CD4-positive, alpha-beta T cell treated with Interleukin-17A for 1 hour (primary cell): ENCODE results near the gene SMCO3.

Source experiments
- DNase-seq: peaks from one replicate; pipeline ENCODE4 v3.0.0-alpha.2; 2020

The SMCO3 gene

DNA sequence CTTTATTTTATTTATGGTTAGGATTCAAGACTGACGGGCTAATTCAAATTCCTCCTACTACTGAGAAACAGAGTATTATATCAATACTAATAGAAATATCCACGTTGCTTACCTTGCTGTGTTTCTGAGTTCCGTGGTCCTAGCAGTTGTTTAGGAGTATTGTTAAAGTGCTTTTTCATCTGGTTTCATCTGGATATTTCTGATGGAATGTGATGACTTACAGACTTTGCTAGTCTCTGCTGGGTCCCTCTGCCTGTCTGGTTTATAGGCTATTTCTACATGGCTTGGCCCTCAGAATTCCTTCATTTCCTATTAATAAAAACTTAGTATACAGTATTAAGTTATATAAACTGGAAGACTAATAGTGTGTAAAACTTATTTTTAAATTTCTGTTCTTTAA is at the start of gene SMCO3:
SMCO3 (minus strand) TSS at position 169 of the 400 bp plus-strand sequence. CDS start 7,502 bp downstream, outside the sequence.
- DNase-seq: no peak

DNA sequence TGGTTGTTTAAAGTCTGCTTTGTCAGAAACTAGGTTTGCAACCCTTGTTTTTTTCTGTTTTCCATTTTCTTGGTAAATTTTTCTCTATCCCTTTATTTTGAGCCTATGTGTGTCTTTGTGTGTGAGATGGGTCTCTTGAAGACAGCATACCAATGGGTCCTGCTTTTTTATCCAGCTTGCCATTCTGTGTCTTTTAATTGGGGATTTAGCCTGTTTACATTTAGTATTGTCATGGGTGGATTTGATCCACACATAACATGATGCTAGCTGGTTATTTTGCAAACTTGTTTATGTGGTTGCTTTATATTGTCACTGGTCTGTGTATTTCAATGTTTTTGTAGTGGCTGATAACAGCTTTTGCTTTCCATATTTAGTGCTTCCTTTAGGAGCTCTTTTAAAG is 46.5 kb upstream of the SMCO3 start:
- no peak for DNase-seq

DNA sequence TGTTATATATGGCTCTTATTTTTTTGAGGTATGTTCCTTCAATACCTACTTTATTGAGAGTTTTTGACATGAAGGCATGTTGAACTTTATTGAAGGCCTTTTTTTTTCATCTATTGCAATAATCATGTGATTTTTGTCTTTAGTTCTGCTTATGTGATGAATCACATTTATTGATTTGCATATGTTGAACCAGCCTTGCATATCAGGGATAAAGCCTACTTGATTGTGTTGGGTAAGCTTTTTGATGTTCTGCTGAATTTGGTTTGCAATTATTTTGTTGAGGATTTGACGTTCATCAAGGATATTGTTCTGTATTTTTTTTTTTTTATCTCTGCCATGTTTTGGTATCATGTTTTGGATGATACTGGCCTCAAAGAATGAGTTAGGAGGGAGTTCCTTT is 44.5 kb upstream of the SMCO3 start:
- DNase-seq: no peak

DNA sequence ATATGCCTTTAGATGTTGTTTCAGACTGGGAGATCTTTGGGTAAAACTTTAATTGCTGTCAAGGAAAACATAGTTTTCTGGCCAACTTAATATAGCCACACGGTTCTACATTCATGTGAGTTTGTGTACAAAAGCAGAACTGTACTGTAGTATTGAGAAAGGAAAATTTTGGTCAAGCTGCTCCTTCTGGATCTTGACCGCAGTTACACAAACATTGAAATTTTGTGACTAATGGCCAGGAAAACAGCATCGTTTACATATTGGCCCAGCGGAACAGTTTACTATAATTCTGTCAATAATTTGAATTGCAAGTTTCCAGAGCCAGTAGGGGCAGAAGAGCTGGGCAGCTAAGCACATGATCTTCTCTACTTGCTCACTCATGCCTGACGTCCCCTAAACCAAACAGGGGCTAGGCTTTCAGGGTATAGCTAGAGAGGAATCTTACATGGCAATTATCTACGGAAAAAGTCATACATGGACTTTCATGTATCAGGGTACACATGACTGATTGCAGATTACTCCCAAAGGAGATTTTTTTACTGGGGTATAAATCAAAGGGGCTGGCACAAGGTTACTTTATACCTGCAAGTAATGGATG is 40.7 kb upstream of the SMCO3 start:
- no peak for DNase-seq

DNA sequence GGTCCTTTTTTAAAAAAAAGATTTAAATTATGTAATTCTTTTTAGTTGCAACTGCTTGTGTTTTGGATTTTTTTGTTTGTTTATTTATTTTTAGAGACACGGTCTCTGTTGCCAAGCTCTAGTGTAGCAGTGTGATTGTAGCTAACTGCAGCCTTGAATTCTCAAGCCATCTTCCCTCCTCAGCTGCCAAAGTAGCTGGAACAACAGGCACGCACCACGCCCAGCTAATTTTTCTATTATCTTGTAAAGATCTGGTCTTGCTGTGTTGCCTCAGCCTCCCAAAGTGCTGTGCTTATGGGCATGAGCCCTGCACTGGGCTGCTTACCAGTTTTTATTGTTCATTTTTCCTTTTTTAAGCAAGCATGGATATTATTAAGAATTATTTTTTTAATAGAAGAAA is 40.0 kb upstream of the SMCO3 start:
- DNase-seq: no peak

DNA sequence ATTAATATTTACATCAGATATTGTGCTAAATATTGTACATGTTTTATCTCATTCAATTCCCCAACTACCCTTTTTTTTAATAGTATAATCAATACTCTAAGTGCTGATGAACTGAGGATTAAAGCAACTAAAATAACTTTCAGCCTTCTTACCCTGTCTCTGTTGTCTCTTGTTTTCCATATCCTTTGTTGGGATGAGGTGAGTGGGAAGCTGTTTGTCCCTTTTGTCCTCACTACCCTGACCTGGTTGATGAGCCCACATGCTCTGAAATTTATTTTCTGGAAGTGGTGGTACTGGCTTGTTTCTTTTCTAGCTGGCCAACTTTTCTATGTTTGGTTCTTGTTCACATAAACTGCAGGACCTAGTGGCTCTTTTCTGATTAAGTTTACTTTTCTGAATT is 38.9 kb upstream of the SMCO3 start:
- no peak for DNase-seq

DNA sequence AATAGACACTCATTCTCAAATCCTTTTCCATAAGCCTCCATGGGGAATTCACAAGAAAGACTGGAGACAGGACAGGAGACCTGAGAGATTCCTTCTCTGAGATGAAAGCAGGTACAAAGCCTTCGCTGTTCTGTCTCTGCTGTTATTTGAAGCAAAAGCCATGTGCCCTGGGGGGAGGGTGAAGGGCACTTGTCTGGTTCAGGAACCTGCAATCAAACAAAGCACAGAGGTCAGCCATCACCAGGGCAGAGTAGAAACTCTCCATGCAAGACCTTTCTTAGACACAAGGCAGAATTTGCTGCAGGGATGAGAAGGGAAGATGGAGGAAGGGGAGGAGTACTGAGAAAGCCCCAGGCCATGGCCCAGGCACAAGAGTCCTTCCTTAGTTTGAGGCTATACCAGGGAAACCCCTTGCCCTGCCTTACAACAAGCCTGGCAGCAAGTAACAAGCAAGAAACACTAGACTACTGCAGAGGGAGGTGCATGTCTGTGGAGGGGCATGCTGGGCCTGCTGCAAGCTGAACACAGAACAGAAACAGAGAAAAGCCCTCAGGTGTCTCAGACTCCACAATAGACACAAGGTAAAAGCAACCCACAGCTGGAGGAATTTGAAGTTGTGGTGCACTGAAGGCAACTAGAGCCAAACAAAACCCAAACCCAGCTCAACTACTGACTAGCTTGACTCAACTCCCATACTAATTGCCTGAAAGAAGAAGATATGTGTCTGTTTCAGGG is 37.1 kb upstream of the SMCO3 start:
- DNase-seq: no peak

DNA sequence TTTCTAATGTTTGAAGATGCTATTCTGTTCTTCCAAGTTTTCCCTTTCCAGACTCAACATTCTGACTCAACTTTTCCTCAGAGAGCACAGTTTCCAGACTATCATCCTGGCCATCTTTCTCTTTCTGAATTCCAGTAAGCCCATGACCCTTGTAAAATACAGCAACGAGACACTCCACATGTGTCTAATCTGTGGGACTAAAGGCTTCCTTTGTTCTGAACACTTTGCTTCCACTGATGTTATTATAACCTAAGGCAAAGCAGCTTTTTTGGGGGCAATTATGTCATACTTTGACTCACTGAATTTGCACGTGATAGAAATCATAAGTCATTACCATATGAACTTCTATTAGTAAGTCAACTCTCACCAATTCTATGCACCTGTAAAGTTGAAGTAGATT is 35.7 kb upstream of the SMCO3 start:
- no peak for DNase-seq

DNA sequence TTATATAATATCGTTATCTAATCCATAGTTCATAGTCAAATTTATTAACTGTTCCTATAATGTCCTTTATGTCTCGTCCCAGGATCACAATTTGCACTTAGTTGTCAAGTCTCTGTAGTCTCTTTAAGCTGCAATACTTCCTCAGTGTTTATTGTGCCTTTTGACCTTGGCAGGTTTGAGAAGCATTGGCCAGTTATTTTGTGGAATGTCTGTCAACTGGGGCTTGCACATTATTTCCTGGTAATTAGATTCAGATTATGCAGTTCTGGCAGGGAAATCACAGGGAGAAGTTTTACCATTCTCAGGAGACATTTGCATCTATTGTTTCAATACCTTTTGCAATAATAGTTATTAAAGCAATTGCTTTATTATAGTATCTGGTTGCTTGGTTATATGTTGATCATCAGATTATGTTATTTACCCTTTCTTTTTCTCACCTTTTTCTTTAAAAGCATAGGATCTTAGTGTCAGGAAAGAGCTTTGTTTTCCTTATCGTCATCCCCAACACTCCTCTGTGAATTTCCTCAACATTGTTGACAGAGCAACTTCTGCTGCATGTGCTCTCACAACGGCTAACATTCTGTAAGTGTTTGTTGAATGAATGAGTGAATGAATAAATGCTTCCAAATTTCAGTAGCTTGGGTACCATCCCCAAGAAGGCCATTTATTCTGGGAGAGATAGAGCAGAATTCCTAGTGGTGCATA is 33.0 kb upstream of the SMCO3 start:
- no peak for DNase-seq

DNA sequence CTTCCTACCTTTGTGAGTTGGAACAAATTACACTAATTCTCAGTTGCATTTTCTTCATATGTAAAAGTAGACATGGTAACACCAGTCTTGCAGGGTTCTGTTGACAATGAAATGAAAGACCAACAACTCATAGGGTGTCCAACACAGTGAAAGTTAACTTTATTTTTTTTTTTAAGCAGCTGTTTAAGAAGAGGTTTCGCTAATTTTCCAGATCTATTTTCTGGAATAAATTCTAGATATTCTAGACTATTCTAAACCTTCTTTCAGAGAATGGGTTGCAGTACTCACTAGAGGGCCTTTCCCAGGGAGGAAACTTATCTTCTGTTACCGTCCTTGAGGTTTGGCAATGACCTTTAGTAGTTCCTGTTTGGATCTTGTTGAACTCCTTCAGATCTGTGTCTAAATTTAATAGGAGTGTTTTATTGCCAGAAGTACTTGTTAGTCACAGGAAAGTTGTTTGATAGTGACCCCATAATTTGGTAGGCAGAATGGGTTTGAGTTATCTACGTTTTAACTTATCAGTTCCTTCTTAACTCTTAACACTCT is 32.1 kb upstream of the SMCO3 start:
- no peak for DNase-seq

DNA sequence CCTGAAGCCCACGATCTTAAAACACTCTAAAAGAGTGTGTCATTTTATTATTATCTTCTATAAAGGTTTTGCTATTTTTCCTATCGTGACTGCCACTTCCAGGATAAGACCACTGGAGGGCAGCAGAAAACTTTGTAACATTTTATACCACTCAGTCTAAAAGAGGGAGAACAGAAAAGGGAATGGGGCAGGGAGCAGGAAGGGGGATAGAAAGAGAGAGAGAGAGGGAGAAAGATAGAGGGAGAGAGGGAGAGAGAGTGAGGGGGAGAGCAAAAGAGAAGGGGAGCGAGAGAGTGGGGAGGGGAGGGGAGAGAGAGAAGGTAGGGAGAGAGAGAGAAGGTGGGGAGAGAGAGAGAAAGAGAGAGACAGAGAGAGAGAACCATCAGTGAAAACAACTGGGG is 31.4 kb upstream of the SMCO3 start:
- peak; percentile 74 for DNase-seq

DNA sequence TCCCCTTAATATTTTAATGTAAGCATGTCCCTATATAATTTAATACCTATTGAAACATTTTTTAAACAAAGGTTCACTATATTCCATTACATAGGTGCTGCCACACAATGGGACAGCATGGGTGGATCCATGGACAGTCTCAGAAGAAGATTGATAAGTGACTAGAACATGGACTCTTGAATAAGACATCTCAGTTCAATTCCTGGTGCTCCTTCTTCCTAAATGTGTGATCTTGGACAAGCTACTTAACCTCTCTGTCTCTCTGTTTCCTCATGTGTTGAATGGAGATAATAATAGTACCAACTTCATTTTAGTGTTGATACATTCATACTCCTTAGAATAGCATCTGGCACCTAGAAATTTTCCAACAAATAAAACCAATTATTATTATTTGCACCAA is 30.4 kb upstream of the SMCO3 start:
- no peak for DNase-seq

DNA sequence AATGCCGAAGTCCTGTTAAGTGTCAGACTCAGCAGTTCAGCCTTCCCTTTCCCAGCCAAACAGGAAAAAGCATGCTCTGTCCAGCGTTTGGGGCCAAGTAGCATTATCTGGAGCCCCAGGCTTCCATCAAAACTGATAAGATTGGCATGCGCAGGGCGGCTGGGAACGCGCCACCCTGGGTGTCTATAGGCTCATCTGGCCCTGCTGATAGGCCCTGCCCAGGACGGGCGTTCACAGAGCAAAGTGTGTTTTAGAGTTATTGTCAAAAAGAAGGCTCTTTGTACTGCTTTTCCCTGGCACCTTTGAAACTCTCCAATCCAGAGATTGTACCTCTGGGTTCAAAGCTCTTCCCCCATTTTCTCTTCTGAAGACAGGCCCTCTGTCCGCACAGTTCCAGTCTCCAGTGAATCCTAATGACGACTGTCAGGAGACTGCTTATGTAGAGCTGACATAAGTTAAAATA is 29.5 kb upstream of the SMCO3 start, which contains the start of gene ART4:
ART4 (minus strand) TSS at position 102 of the 463 bp plus-strand sequence. CDS start 413 bp downstream, outside the sequence.
- DNase-seq: no peak

DNA sequence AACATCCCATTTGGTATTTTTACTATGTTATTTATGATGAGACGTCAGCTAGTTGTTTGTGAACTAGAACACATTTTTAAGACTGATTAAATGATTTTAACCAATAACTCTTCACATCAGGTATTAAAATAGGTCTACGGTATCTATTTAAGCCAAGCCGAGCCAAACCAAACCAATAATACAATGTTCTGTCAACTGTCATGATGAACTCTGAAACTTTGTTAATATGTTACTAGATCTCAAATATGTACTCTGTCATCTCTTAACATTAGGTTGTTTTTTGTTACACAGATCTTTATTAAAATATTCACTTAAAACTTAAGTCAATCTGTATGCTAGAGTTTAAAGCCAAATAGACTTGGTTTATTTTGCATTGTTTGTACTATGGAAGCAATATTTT is 28.3 kb upstream of the SMCO3 start:
- DNase-seq: no peak

DNA sequence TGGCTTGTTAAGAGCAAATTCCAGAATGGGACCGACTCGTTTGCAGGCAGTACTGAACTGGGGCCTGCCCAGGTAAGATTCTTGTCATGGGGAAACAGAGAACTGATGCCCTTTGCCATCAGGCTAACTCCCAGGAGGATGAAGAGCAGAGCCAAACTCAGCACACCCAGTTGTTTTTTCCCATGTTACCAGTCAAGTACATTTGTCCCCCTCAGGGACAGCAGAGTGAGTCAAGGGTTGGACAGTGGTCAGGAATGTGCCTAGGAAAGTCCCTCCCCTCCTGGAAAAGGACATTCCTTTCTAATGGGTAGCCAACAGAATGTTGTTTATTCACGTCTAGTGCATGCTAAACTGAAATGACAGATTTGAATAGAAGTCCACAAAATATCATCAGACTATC is 27.8 kb upstream of the SMCO3 start:
- no peak for DNase-seq

DNA sequence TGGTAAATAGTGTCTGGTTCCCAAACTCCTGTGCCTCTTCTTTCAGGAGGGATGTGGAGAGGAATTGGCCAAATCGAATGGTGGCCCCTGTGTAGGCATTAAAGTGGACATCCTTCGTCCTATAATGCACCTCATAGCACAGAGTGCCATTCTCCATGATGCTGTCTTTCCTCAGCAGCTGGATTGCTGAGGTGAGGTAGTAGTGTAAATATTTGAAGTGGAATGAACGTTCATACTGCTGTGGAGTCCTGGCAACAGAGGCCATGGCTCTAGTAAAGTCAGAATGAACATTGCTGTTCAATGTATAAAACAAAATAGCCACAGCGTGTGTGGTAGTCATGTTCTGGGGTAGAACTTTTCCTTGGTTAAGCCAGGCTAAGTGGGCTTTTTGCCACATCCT is 26.6 kb upstream of the SMCO3 start:
- DNase-seq: no peak

DNA sequence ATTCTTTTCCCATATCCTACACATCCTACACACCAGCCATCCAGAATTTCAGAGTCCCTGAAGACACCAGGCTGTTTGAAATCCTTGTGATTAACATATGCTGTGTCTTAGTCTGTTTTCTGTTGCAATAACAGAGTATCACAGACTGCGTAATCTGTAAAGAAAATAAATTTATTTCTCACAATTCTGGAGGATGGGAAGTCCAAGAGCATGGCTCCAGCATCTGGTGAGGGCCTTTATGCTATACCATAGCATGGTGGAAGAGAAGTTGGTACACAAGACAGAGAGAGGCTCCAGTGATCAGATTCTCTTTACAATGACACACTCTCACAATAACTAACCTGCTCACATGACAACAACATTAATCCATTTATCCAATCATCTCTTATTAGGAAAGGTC is 25.3 kb upstream of the SMCO3 start:
- no peak for DNase-seq

DNA sequence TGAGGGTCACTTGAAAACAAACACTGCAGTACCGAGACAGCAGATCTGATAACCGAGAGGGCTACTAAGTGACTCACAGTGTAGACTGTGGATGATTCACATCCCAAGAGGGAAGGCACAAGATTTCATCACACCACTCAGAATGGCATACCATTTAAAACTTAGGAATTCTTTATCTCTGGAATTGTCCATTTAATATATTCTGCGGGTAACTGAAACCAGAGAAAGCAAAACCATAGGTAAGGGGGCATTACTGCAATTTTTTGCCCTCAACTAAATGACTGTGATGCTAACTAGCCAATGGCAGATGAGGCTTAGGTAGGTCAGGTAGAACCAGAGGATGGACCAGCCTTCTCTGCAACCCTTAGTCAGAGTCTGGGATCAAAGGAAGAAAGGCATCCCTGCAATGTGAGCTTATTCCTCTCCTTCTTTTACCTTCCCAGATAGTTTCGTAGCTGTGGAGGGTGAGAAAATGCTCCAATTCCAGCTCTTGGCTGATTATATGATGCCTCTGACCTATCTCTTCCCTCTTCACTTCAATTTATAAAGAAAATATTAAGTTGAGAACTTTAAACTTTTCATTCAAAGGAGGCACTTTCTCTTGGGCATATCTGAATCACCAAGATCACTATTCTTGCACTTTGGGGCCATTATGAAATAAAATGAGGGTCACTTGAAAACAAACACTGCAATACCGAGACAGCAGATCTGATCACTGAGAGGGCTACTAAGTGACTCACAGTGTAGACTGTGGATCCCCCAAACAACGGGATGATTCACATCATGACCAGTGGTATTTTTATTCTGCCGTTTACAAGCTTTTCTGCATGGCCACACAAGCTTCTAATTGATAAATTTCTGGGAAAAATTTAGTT is 22.6 kb upstream of the SMCO3 start:
- DNase-seq: no peak

DNA sequence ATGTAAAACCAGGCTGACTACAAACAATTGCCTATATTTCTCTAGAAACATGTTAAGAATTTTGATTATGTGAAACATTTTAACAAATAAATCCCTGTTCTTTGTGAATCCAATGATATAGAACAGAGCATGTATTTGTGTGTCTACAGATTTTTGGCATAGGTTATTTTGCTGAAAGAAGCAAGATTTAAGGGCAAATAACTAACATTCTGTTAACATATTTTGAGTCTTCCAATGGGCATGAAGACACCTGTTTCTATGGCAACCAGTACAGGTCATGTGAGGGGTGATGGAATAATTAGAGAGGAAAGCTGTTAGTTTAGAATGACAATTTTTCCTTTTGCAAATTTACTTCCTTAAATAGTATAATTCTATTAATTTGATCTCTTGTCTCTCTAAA is 20.5 kb upstream of the SMCO3 start:
- DNase-seq: no peak

DNA sequence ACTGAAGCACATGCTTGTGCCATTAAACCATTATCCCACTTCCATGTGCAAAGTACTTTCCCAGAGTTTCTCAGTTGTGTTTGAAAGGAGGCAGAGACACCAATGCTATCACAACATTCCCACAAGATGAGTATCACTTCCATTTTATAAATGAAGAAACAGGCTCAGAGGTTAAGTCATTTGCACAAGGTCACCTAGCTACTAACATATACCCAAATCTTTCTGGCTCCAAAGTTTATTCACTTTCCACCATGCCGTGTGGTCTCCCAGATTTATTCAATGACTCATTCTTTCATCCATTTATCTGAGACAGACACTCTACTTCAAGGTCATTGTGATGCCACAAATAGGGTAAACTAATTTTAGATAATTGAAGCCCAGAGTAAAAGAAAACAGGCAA is 20.0 kb upstream of the SMCO3 start:
- no peak for DNase-seq

DNA sequence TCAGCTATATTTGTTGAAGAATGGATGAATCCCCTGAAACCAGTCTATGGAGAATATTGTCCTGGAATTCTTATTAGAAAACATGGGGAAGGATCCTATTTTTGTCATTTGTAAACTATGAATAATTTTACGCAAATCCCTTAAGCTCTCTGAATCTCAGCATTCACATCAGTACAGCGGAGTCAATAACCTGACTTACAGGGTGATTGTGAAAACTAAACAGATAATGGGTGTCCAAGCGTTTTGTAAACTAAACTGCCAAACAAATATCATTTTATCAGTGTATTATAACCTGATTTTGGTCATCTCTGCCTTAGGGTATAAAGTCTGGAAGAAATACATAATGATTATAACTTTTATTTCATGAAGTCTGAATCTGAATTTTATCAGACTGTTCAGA is 19.4 kb upstream of the SMCO3 start:
- no peak for DNase-seq

DNA sequence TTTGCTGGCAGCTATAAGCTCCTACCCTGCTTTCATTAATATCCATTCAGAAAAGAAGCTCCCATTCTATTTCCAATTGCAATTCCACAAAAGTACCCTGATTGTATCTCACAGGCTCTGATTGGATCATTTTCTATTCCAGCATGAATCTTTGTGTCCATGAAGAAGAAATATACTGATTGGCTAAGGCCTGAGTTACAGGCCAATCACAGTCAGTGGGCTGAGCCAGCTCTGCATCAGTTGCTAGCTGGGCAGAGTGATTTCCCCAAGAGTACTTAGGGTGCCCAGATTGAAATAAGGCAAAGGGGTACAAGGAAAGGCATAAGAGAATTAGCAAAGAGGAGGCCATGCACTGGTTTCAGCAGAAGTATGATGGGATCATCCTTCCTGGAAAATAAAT is 14.9 kb upstream of the SMCO3 start:
- peak; percentile 20 for DNase-seq

DNA sequence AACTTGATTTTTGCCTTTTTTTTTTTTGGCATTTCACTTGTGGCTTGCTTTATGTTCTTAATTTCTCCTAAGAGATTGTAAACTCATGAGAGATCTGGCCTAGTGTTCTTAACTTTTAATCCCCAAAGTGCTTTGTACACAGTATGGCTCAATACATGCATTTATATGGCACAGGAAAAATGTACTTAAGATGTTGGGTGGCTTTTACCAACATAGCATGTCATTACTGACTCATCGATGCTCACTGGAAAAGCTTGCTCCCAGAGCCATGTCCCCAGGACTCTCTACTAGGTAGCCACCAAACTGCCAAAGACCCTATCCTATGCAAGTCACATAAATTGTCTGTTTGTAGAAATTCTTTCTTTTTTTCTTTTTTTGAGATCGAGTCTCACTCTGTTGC is 13.1 kb upstream of the SMCO3 start:
- DNase-seq: no peak
